DMS53 treated with DMSO at 0.1 percent for 48 hours (cell line): ENCODE data around the gene FIGN.

Experiments used
- DNase-seq: peaks from one replicate; lab custom pipeline; 2025; ENCODE audit not compliant: unreplicated experiment; lab: John Stamatoyannopoulos, UW

The FIGN gene

DNA sequence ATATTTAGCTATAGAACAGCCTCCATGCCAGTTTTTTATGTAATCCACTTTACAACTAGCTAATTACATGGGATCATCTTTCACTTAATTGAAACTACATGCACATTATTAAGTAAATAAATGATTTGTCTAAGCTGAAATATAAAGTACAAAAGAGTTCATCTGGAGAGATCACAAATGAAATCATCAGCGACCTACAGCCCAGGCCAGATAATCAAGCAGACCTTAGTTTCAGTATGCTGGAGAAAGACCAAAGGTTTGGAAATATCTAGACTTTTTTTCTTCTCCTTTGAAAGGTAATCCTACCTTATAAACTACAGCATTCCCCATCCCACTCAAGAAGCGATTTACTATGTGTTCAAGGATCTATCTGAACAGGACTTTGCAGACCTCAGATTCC is 26.5 kb downstream of the FIGN start:
- no peak for DNase-seq

DNA sequence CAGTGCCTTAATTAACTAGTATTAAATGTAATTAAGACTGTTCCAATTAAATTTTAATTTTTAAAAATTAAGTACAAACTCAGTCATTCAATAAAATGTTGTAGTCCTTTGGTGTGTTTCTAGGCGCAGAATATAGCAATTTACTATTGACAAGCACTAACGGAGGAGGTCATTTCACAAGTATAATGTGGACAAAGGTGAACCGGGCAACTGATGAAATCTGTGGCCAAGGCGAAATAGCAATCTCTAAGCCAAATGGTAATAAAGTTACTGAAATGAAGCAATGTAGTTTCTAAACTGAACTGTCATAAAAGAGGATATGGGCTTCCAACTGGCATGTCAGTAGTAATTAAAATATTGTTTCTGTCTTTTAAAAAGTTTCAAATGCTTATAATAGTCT is 27.5 kb downstream of the FIGN start:
- DNase-seq, result no peak

DNA sequence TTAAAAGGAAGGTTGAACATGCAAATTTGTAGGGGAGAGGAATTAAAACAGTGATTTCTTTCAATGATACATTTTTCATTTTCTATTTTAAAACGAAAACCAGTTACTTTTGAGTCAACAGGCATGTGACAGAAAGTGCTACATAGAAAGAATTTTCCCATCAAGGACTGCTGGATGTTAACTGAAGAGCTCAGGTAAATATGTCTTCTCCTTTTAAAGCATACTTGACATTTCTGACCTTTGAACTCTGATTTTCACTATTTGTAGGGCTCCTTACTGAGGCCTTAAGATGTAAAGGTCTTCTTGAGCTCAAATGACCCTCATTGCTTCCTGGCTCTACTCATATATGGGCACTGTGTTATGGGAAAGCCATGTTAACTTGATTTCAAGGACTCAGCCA is 32.4 kb downstream of the FIGN start:
- DNase-seq, result peak; percentile 4

DNA sequence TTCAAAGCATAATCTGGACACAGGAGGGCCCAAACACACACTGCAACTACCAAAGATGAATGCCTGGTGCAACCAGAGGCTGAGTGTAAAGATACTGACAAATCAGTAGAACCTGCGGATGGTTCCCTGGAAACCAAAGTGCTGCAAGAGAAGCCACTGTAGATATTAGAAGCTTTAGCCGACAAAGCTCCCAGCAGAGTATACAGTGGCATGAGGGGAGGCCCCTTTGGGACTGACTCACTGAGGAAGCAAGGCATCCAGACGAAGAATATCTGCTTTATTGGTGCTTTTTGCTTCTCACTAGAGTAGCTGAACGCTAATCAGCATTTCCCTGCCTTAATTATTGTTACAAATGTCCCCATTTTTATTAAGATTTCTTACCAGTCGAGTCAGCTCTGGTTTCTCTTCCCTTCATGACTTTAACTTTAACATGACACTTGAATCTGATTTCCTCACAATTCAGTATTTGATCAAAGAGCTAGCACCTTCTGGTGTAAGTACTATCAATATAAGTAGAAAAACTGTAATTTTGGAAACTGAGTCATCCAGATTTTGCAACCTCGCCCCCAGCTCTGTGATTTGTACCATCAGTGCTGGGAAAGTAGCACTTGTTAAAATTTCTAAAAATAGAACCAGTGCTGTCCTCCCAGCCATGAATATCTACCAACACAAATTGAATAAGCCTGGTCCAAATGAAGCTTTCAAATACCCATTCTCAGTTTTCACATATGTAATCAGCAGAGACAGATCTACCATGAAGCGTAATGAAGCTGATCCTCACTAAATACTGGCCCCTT is 34.2 kb downstream of the FIGN start:
- DNase-seq, result no peak

DNA sequence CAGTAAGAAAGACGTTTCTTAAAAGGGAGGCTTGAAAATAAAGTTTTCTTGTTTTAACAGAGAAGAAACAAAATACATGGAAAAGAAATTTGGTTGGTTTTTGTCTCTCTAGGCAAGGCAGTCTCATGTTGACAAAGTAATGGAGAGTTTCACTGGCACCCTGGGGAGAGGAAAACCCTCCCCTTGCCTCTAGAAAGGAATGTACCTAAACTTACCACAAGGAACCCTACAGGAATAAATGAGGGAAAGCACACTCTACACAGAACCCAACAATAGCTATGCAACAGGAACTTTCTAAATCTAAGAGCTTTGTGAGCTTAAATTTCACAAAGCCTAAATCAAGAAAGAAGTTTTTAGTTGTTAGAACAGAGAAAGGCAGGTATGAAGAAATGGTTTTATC is 37.0 kb downstream of the FIGN start:
- no peak for DNase-seq

DNA sequence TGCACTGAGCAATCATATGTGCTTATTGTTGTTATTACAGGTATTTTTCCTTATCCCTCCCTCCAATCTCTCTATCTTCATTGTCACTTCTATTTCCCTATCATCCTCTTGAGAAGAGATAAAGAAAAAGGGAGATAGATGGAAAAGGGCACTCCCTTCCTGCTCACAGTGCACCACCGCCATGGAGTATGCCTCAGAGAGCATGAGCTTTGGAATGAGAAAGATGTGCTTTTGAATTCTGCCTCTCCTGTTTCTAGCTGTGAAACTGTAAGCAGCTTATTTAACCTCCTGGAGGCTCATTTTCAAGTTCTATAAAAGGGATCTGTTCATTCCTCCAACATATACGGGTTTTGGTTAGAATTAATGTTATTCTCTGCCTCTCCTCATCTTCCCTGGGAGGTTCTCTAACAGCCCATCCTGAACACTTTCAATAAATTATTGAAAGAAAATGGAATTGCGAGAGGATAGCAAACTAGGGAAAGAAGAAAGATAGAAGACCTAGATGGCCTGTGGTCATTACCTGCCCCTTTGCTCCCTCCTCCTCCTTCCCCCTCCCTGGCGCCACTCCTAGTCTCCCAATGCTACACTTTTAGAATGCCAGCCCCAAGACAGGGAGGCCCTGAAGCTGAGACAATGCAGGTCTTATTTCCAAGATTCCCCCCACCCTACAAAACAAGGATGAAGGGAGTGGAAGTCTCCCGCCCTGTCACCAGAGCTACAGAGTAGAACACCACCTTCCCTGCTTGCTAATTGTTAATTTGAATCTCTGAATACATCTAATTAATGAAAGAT is 37.8 kb downstream of the FIGN start:
- DNase-seq, result no peak

DNA sequence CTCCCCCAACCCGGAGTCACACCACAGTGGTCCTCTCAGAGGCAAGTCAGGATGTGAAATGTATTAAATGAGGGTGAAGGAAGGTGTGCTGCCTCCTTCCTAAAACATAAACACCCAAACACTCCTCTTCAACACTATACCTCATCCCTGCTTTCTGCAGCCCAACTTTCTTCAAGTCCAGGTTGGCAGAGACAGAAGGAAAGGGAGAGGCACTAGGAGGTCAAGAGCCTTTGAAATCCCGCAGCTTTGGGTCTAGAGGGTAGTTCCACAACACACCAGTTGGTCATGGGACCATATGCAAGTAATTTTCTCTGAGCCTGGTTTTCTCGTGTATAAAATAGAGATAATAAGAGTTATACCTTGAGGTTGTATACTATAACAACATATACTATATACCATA is 38.4 kb downstream of the FIGN start:
- DNase-seq, result no peak

DNA sequence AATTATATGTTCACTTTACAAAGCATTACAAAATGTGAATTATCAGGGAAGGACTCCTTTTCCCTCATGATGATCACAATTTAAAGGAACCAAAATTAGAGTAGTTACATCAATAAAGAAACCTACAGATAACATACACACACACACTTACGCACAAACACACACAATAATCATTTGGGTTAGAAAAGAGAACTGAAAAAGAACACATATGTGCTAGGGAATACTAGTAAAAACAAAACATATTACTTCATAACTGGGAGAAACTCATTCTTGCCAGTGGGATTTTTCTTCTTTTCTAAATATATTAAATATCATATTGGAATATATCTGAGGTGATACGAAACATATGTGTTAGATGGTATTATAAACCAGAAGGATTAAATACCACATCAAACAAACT is 42.3 kb downstream of the FIGN start:
- DNase-seq, result no peak

DNA sequence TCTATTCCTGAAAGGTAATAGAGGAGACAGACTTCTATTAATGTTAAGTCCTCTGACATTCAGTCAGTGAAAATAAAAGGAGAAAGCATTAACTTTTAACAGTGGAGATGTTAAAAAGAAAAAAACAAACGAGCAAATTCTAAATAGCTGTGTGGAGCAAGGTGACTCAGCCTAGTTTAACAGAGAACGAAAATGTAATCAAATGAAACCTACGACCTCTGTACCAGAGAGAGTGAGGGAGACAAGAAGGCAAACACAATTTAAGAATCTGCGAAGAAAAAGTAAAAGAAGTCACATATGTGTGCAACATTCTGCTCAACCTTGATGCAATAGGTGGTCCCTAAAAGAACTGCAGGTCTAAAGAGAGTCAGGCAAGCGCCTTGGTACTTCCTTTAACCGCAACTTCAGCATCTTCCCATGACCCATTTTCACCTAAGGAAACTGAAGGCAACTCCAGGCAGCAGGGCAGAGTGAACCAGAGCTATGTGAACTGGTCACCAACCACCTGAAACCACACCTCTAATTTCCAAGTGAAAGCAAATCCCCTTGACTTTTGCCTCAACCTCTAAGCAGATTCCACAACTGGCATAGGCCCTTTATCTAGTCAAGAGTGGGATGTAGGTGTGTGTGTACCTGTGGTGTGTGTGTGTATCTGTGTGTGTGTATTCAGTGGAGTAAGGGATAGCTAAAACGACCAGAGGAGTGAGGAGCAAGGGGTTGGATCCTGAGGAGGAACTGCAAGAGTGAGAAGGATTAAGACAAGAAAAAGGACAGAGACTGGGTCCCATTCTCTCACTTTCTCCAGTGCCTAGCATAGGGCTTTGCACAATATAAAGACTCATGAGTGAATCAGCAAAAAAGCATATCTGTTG is 43.0 kb downstream of the FIGN start:
- no peak for DNase-seq

DNA sequence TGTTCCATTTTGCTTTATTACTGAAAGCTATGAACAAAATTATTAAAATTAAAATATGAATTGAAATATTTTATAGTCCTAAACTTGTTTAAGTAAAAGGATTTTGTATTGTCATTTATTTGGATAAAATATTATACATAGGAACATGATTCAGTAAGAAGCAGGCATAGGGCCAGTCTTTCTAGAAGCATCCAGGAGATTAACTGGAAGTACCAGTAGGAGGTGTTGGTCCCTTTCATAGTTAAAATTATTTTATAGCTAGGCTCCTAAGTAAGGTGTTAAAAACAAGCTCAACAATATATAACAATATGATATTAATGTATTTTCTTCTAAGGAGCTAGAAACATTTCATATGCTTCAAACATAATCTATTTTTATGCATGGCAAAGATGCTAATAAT is 43.7 kb downstream of the FIGN start:
- DNase-seq, result no peak

DNA sequence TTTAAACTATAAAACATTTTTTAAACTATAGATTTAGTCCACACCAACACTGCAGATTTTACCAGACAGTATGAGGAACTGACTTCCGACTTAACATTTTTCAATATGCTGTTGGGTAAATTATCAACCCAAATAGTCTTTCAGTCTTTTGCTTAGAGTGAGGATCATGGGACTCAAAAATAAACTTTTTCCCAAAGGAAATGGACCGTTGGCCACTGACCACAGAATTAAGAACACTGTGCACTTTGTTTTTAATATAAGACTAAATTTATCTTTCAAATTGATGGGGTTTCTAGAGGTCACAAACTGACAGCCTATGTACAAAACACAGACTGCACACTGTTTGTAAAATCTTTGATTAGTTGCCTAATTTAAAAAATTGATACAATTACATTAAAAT is 44.9 kb downstream of the FIGN start:
- DNase-seq, result no peak

DNA sequence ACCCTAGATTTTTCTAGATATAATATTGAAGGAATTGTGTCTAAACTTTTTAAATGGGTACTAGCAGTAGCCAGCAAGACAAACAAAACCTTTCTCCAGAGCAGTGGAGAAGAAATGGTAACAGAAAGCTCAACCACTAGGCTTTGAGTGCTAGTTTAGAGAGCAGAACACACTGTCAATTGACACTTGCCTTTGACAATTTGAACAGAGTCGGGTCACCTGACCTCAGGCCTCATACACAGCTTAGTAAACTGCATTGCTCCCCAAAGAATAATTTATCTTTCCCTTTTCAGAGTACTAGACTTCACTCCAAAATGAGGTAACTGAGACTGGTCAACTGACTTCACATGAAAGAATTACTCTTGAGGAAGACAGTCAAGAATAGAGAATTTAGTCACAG is 48.6 kb downstream of the FIGN start:
- DNase-seq, result no peak

DNA sequence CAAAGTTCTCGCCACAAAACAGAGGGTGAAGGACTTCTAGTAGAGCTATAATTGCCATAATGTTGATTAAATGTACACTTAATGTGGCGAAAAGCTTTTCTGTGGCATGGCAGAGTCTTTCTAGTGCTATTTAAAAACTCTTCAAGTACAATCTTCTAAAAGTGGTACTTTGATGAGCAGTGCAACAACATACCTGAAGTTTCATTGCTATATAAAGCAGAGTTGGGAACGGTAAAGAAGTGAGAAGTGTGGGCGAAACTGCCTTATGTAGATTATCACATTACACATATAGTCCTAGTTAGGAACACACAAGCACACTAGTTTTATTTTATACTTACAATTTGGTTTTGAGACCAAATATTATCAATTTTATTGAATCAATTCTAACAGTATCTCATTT is 49.5 kb downstream of the FIGN start:
- no peak for DNase-seq

DNA sequence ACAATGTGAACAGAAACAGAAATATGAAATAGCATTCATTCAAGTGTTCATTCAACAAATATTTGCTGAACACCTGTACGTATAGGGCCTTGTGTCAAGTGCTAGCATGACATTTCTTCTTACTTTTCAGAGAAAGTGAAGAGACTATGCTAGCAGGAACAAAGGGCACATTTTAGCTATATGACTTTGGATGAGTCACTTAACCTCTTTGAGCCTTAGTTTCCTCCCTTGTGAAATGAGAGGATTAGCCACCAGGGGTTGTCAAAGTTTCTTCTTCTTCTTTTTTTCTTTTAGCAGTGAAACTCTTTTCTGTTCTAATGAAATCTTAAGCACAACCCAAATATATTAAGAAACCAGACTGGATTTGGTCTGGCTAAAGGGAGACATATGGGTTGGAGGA is 53.1 kb downstream of the FIGN start:
- DNase-seq, result peak; percentile 58

DNA sequence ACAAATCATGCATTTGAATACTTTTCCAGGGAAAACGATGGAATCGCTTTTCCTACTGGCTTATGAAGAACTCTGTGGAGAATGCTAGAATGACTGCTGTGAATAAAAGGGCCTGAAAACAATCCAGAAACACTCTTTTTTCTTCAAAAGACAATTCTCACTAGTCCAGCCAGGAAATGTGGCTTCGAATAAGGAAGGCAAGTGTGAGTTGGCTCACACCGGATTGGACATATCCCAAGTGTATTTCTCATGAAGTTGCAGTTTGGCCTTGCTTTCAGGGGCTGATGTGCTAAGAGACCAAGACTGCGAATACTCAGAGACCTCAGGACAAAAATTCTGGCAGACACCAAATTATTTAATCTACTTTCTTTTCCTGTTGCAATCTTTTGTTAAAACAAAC is 54.1 kb downstream of the FIGN start:
- DNase-seq, result no peak

DNA sequence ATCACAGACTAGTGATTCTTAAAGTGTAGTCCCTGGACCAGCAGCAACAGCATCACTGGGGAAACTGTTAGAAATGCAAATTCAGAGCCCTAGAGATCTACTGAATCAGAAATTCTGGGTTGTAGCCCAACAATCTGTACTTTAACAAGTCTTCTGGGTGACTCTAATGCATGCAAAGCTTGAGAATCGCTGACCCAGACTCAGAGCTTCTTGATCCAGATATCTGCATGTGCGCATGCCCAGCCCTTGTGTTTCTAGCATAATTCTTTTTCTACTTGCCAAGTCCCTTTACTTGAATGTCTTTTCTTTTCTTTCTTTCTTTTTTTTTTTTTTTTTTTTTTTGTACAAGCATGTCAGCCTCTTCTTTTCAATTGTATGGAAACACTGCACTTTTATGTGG is 60.4 kb downstream of the FIGN start:
- DNase-seq, result no peak

DNA sequence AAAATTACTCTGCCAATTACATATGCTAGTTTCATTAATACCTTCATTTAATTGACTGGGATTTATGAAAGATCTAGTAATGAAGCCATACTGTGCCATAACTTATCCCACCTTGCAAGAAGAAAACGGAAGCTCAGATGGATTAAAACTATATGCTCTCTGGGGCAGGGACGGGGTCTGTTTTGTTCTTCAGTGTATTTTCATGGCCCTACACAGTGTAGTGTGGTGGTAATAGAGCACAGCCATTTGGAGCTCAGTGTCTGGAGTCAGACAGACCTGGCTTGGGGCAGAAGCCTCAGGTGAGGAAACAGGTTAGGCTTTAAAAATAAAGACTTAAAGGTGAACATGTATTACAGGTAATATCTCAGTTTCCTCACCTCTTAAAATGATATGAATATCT is 62.3 kb downstream of the FIGN start:
- DNase-seq, result no peak

DNA sequence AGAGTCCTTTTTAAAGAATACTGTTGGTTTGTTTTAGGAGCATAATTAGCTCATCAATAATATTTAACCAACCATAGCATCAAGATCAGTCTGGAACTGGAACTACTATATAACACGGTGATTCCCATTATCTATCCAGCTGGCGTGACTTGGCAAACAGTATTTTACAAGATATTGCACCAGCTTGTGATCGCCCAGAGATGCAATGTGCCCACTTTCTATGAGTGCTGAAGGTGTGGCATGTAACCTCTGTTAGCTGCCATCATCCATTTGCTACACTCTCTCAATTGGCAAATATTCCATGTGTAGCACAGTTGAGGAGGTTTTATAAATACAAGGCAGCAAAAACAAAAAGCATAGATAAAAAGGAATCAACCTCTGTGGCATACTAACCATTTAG is 64.9 kb downstream of the FIGN start:
- peak; percentile 66 for DNase-seq

DNA sequence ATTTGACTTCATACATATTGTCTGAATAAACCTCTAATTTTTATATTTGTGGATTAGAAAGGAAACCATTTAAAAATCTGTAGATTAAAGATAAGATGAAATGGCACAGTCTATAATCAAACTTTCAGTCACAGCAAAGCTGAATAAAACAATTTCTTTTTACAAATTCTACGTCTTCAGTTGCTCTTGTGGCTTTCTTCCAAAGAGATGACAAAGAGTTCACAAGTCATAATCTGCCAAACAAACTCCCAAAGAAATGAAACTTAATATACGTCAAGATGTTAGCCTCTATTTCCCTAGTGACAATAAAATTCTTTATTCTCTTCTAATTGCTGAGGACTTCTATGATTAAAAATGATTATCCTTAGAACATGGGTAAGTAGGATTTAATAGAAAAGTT is 66.3 kb downstream of the FIGN start:
- no peak for DNase-seq

DNA sequence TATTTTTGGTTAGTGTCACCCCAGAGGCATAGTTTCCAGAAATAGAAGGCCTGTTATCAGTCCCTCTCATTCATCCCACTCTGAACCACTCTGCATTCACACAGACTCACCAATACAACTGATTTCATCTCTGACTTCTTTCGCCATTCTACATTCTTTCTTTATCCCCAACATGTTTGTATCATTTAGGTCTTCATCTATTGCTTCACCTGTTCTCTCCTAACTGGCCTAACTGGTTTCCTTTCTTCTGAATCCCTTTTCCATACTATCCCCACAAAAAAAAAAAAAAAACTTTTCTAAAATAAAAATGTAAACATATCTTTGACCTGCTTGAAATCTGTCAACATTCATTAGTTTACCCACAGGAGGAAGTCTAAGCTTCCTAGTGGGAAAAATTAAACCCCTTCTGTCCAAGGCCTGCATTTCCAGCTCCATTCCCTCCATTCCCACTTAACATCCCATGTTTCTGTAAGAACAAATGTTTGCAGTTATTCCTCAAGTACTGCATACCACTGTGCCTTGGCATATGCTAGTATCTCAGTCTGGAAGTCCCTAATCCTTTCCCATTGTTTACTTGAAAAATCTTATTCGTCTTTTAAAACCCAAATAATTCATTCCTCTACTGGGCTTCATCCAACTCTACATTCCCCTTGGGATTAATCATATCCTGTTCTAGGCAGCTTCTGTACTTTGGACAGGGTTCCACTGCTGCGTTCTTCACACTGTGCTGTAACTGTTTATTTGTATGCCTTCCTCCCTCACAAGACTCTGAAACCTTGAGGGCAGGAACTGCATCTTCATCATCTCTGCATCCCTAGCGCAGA is 68.5 kb downstream of the FIGN start:
- peak; percentile 46 for DNase-seq

DNA sequence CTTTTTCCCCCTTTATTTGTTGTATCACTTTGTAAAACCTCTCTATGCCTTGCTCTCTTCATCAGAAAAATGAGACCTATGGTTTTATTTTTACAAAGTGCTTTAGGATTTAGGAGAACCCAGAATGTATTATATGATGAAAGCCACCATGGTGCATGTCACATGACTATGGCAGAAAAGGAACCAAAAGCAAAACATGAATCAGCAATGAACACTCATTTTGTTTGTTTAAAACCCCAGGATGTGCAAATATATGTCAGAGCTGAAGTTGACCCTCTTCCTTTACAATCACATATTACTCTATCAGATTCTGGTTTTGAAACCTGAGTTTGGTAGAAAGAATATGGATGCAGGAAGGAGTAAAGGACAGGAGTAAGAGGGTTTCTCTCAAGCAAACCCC is 70.0 kb downstream of the FIGN start:
- peak; percentile 56 for DNase-seq
